ENCODE measurements around the gene ELN. TPM values are rescaled to one million over a fixed set of nuclear protein-coding genes. Genes with fewer than 3 reads are reported as not detected.
A peak's percentile ranks its signal among the peaks of the same experiment; 100 is the strongest.

Gene ELN
- total and polyA plus RNA-seq, 5 donors from 2014 or later: 0.35 TPM; not detected in 4

- Histone ChIP-seq H3K4me3 (ENCODE audit: low read depth, low read length) (no peak overlapping the region), H3K4me1 (ENCODE audit: control insufficient read depth, insufficient read depth, low read length, poor library complexity, severe bottlenecking) (peaks cover 29% of the 10 kb centered on the region), H3K27ac (ENCODE audit: insufficient read depth, low read length, poor library complexity, severe bottlenecking) (peak overlapping the region; percentile 78), H3K27me3 (ENCODE audit: control insufficient read depth, insufficient read depth, low read length) (no peaks in the 10 kb centered on the region), H3K9me3 (ENCODE audit: control insufficient read depth in 2 of 2, low read length in 2 of 2) (no peaks in the 10 kb centered on the region), H3K36me3 (ENCODE audit: control insufficient read depth, insufficient read depth, low read length) (no peaks in the 10 kb centered on the region)
- no peak overlapping the region for H3K4me3 Mint-ChIP-seq
- no peaks in the 10 kb centered on the region for H3K27me3 Mint-ChIP-seq
- peak overlapping the region; percentile 12 to 51 (median 20) for H3K27ac Mint-ChIP-seq
- DNase-seq (no peak), ATAC-seq (ENCODE audit: low read depth in 2 of 2) (no peak)
- peaks cover 6% of the 10 kb centered on the region for H3K36me3 Mint-ChIP-seq
- H3K4me1 Mint-ChIP-seq: peaks cover 0 to 30% (median 4%) of the 10 kb centered on the region in 4 donors
- H3K9me3 Mint-ChIP-seq: no peaks in the 10 kb centered on the region
Measured at GRCh38 chr7:74092321-74092963, 64.5 kb downstream of the ELN start.

DNA sequence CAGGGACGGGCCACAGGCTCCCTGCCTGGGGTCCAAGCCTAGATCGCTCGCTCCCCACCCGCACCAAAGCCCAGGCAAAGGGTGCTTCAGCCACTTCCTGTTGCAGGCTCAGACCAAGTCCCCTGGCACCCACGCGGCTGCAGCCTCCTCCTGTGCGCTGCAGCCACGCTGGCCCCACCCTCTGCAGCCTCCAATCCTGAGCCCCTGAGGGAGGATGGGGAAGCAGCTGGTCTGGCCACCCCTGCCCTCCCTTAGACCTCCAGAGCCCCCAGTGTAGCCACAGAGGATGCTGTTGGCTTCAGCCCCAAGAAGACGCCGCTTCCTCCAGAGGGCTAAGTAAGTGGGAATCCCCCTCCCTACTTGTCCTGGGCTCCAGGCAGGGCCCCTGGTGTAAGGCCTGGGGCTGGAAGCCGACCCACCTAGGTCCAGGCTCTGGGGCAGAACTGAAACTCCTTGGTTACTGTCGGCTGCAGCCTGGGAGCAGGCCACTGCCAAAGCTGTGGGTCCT lies 65.0 kb downstream of the ELN start:
- Histone ChIP-seq H3K36me3 (ENCODE audit: control insufficient read depth, insufficient read depth, low read length) (no peaks in the 10 kb centered on the region), H3K4me1 (ENCODE audit: control insufficient read depth, insufficient read depth, low read length, poor library complexity, severe bottlenecking) (peaks cover 29% of the 10 kb centered on the region), H3K9me3 (ENCODE audit: control insufficient read depth in 2 of 2, low read length in 2 of 2) (no peaks in the 10 kb centered on the region), H3K4me3 (ENCODE audit: low read depth, low read length) (no peak overlapping the region), H3K27me3 (ENCODE audit: control insufficient read depth, insufficient read depth, low read length) (no peaks in the 10 kb centered on the region), H3K27ac (ENCODE audit: insufficient read depth, low read length, poor library complexity, severe bottlenecking) (peak overlapping the region; percentile 78)
- H3K27ac Mint-ChIP-seq: peak overlapping the region in 2 of 3 donors; percentile 12 to 25
- H3K4me3 Mint-ChIP-seq: peak overlapping the region in 3 of 4 donors; percentile 32 to 94 (median 89)
- no peaks in the 10 kb centered on the region for H3K27me3 Mint-ChIP-seq
- peaks cover 0 to 30% (median 5%) of the 10 kb centered on the region in 4 donors for H3K4me1 Mint-ChIP-seq
- no peaks in the 10 kb centered on the region for H3K9me3 Mint-ChIP-seq
- DNase-seq (no peak), ATAC-seq (ENCODE audit: low read depth in 2 of 2) (no peak)
- H3K36me3 Mint-ChIP-seq: peaks cover 10% of the 10 kb centered on the region

- no peaks in the 10 kb centered on the region for H3K9me3 ChIP-seq (ENCODE audit: control insufficient read depth in 2 of 2, low read length in 2 of 2)
- Mint-ChIP-seq H3K4me1 (peaks cover 0 to 30% (median 5%) of the 10 kb centered on the region in 4 donors), H3K27me3 (no peaks in the 10 kb centered on the region), H3K27ac (peak overlapping the region; percentile 96 to 97 (median 97)), H3K9me3 (no peaks in the 10 kb centered on the region), H3K4me3 (peak overlapping the region; percentile 88 to 94 (median 89)), H3K36me3 (peaks cover 15% of the 10 kb centered on the region)
- peak overlapping the region; percentile 78 for H3K27ac ChIP-seq (ENCODE audit: insufficient read depth, low read length, poor library complexity, severe bottlenecking)
- no peaks in the 10 kb centered on the region for H3K27me3 ChIP-seq (ENCODE audit: control insufficient read depth, insufficient read depth, low read length)
- H3K4me1 ChIP-seq (ENCODE audit: control insufficient read depth, insufficient read depth, low read length, poor library complexity, severe bottlenecking): peaks cover 29% of the 10 kb centered on the region
- ATAC-seq (ENCODE audit: low read depth in 2 of 2) (peak; percentile 5 to 20), DNase-seq (peak in 1 of 3 donors; percentile 15)
- no peaks in the 10 kb centered on the region for H3K36me3 ChIP-seq (ENCODE audit: control insufficient read depth, insufficient read depth, low read length)
- peak overlapping the region; percentile 76 for H3K4me3 ChIP-seq (ENCODE audit: low read depth, low read length)
Measured at GRCh38 chr7:74093671-74094223, 65.8 kb downstream of the ELN start.

GRCh38 chr7:74094224-74095101 lies 66.5 kb downstream of the ELN start:
- H3K4me3 Mint-ChIP-seq: peak overlapping the region; percentile 88 to 94 (median 89)
- H3K27ac Mint-ChIP-seq: peak overlapping the region; percentile 96 to 97 (median 97)
- Histone ChIP-seq H3K27me3 (ENCODE audit: control insufficient read depth, insufficient read depth, low read length) (no peaks in the 10 kb centered on the region), H3K36me3 (ENCODE audit: control insufficient read depth, insufficient read depth, low read length) (peaks cover 3% of the 10 kb centered on the region), H3K27ac (ENCODE audit: insufficient read depth, low read length, poor library complexity, severe bottlenecking) (peak overlapping the region; percentile 78), H3K4me1 (ENCODE audit: control insufficient read depth, insufficient read depth, low read length, poor library complexity, severe bottlenecking) (peaks cover 29% of the 10 kb centered on the region), H3K4me3 (ENCODE audit: low read depth, low read length) (peak overlapping the region; percentile 76), H3K9me3 (ENCODE audit: control insufficient read depth in 2 of 2, low read length in 2 of 2) (no peaks in the 10 kb centered on the region)
- no peaks in the 10 kb centered on the region for H3K27me3 Mint-ChIP-seq
- peaks cover 0 to 24% (median 5%) of the 10 kb centered on the region in 4 donors for H3K4me1 Mint-ChIP-seq
- ATAC-seq (ENCODE audit: low read depth in 2 of 2): peak; percentile 82 to 84
- no peaks in the 10 kb centered on the region for H3K9me3 Mint-ChIP-seq
- H3K36me3 Mint-ChIP-seq: peaks cover 12% of the 10 kb centered on the region
- DNase-seq: peak; percentile 41 to 84 (median 51)

DNA sequence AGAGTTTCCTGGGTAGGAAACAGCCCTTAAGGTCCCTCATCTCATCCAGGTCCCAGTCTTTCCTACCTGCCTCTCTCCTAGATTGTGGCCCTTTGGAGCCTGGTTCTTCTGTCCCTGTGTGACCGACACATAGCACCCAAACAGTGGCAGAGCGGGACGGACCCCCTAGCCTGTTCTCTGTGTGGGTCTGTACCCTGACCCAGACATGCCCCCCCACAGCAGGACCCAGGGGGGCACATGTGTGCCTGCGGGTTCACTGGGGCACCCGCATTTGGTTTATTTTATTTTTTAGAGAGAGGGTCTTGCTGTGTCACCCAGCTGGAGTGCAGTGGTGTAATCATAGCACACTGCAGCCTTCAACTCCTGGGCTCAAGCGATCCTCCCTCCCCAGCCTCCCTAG lies 67.2 kb downstream of the ELN start:
- H3K4me3 Mint-ChIP-seq: peak overlapping the region; percentile 88 to 94 (median 89)
- DNase-seq (no peak), ATAC-seq (ENCODE audit: low read depth in 2 of 2) (no peak)
- peaks cover 9% of the 10 kb centered on the region for H3K36me3 Mint-ChIP-seq
- peaks cover 0 to 24% (median 5%) of the 10 kb centered on the region in 4 donors for H3K4me1 Mint-ChIP-seq
- H3K27ac Mint-ChIP-seq: peak overlapping the region; percentile 96 to 97 (median 97)
- Histone ChIP-seq H3K9me3 (ENCODE audit: control insufficient read depth in 2 of 2, low read length in 2 of 2) (no peaks in the 10 kb centered on the region), H3K4me3 (ENCODE audit: low read depth, low read length) (peak overlapping the region; percentile 76), H3K27ac (ENCODE audit: insufficient read depth, low read length, poor library complexity, severe bottlenecking) (peak overlapping the region; percentile 78), H3K27me3 (ENCODE audit: control insufficient read depth, insufficient read depth, low read length) (no peaks in the 10 kb centered on the region), H3K36me3 (ENCODE audit: control insufficient read depth, insufficient read depth, low read length) (peaks cover 5% of the 10 kb centered on the region), H3K4me1 (ENCODE audit: control insufficient read depth, insufficient read depth, low read length, poor library complexity, severe bottlenecking) (peaks cover 29% of the 10 kb centered on the region)
- H3K27me3 Mint-ChIP-seq: no peaks in the 10 kb centered on the region
- no peaks in the 10 kb centered on the region for H3K9me3 Mint-ChIP-seq

DNA sequence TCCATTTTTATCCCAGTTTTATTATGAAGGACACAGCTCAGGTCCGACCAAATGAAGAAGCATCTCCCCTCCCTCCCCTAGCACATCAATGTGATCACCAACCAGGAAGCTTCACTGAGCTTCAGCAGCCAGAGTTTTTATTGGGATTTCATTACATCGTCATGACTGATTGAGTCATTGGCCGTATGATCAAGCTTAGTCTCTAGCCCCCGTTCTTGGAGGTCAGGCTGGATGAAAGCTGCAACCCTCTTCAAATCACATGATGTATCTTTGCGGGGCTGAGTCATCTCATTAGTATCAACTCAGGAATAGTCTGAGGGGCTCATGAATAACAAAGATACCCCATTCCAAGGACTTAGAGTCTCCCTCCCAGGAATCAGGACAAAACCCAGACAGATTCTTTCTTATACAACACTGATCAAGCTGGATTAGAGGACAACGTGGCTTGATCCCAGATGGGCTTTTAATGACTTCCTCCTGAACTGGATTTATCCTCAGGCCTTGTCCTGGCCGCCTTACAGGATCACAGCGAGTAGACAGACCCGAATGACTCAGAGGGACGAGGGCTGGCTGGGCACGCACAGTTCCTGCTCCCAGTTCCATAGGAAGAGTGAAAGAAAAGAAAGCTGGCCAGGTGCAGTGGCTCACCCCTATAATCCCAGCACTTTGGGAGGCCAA lies 70.1 kb downstream of the ELN start:
- Histone ChIP-seq H3K9me3 (ENCODE audit: control insufficient read depth in 2 of 2, low read length in 2 of 2) (no peaks in the 10 kb centered on the region), H3K4me3 (ENCODE audit: low read depth, low read length) (no peak overlapping the region), H3K36me3 (ENCODE audit: control insufficient read depth, insufficient read depth, low read length) (peaks cover 11% of the 10 kb centered on the region), H3K27ac (ENCODE audit: insufficient read depth, low read length, poor library complexity, severe bottlenecking) (no peak overlapping the region), H3K4me1 (ENCODE audit: control insufficient read depth, insufficient read depth, low read length, poor library complexity, severe bottlenecking) (peaks cover 26% of the 10 kb centered on the region), H3K27me3 (ENCODE audit: control insufficient read depth, insufficient read depth, low read length) (no peaks in the 10 kb centered on the region)
- DNase-seq (no peak), ATAC-seq (ENCODE audit: low read depth in 2 of 2) (no peak)
- Mint-ChIP-seq H3K4me3 (peak overlapping the region in 1 of 4 donors; percentile 24), H3K4me1 (peaks cover 4 to 17% (median 5%) of the 10 kb centered on the region in 4 donors), H3K27me3 (no peaks in the 10 kb centered on the region), H3K27ac (peak overlapping the region in 2 of 3 donors; percentile 20 to 54), H3K9me3 (no peaks in the 10 kb centered on the region), H3K36me3 (peaks cover 15% of the 10 kb centered on the region)

GRCh38 chr7:74099031-74099430 lies 71.1 kb downstream of the ELN start:
- DNase-seq: no peak
- Histone ChIP-seq H3K9me3 (ENCODE audit: control insufficient read depth in 2 of 2, low read length in 2 of 2) (no peaks in the 10 kb centered on the region), H3K27ac (ENCODE audit: insufficient read depth, low read length, poor library complexity, severe bottlenecking) (no peak overlapping the region), H3K27me3 (ENCODE audit: control insufficient read depth, insufficient read depth, low read length) (no peaks in the 10 kb centered on the region), H3K4me3 (ENCODE audit: low read depth, low read length) (no peak overlapping the region), H3K4me1 (ENCODE audit: control insufficient read depth, insufficient read depth, low read length, poor library complexity, severe bottlenecking) (peaks cover 16% of the 10 kb centered on the region), H3K36me3 (ENCODE audit: control insufficient read depth, insufficient read depth, low read length) (peaks cover 11% of the 10 kb centered on the region)
- Mint-ChIP-seq H3K4me3 (no peak overlapping the region), H3K27me3 (no peaks in the 10 kb centered on the region), H3K27ac (no peak overlapping the region), H3K4me1 (peaks cover 2 to 8% (median 3%) of the 10 kb centered on the region in 4 donors), H3K36me3 (peaks cover 19% of the 10 kb centered on the region), H3K9me3 (no peaks in the 10 kb centered on the region)
- ATAC-seq (ENCODE audit: low read depth in 2 of 2): no peak

Measured in CD4-positive, CD25-positive, alpha-beta regulatory T cell (primary cell).